Osteocyte (in vitro differentiated cells): Measurements from ENCODE around the gene CDK13. TPM values are rescaled to one million over a fixed set of nuclear protein-coding genes. Genes with fewer than 3 reads are reported as not detected.
"Not testable (repeated sequence)": the region's sequence is repeated elsewhere in the genome, so short reads cannot be mapped to it uniquely, and the experiment has no call there.

Source experiments
- DNase-seq: peaks from one replicate; pipeline ENCODE4 v3.0.0; 2021; ENCODE audit warnings: mixed read lengths; ENCODE audit not compliant: unreplicated experiment; ENCODE audit errors: extremely low spot score
- H3K27ac Mint-ChIP-seq: one replicate; pipeline ENCODE4 v1.8.0; 2021; ENCODE audit warnings: mild to moderate bottlenecking, mixed read lengths; ENCODE audit not compliant: unreplicated experiment
- H3K27me3 Mint-ChIP-seq: one replicate; pipeline ENCODE4 v1.8.0; 2021; ENCODE audit warnings: mixed read lengths; ENCODE audit not compliant: unreplicated experiment
- H3K36me3 Mint-ChIP-seq: one replicate; pipeline ENCODE4 v1.8.0; 2021; ENCODE audit warnings: mixed read lengths; ENCODE audit not compliant: unreplicated experiment
- H3K4me1 Mint-ChIP-seq: one replicate; pipeline ENCODE4 v1.8.0; 2021; ENCODE audit warnings: mixed read lengths; ENCODE audit not compliant: unreplicated experiment
- H3K4me3 Mint-ChIP-seq: one replicate; pipeline ENCODE4 v1.8.0; 2021; ENCODE audit warnings: mild to moderate bottlenecking, moderate library complexity, mixed read lengths; ENCODE audit not compliant: unreplicated experiment
- H3K9me3 Mint-ChIP-seq: one replicate; pipeline ENCODE4 v1.8.0; 2021; ENCODE audit warnings: mixed read lengths; ENCODE audit not compliant: unreplicated experiment
- CTCF ChIP-seq: fragments of 200-600 bp; sonication (generic); IDR thresholded peaks from 2 replicates; pipeline ENCODE4 v1.5.0; 2021; ENCODE audit warnings: antibody characterized with exemption, mild to moderate bottlenecking, moderate library complexity
- total RNA-seq: library from RNA; stranded (reverse); gene quantifications from 2 replicates; pipeline ENCODE4 v1.2.1, GENCODE V29; 2021

The CDK13 gene
- total RNA-seq, 1 donor from 2014 or later: 60.6 TPM

GRCh38 chr7:39910108-39910869, 39.8 kb upstream of the CDK13 start:
- peaks cover 4% of the 10 kb centered on the region for H3K4me1 Mint-ChIP-seq
- no peak overlapping the region for H3K27ac Mint-ChIP-seq
- H3K9me3 Mint-ChIP-seq: peaks cover 21% of the 10 kb centered on the region
- H3K27me3 Mint-ChIP-seq: peaks cover 31% of the 10 kb centered on the region
- TF ChIP-seq CTCF: no peak
- H3K4me3 Mint-ChIP-seq: no peak overlapping the region
- peak; percentile 70 for DNase-seq
- H3K36me3 Mint-ChIP-seq: no peaks in the 10 kb centered on the region

- Mint-ChIP-seq H3K27me3 (peaks cover 26% of the 10 kb centered on the region), H3K36me3 (no peaks in the 10 kb centered on the region), H3K9me3 (peaks cover 16% of the 10 kb centered on the region), H3K27ac (no peak overlapping the region), H3K4me1 (peaks cover 4% of the 10 kb centered on the region), H3K4me3 (no peak overlapping the region)
- peak; percentile 44 for DNase-seq
- no peak for TF ChIP-seq CTCF
Measured at GRCh38 chr7:39911167-39911566, 38.9 kb upstream of the CDK13 start.

GRCh38 chr7:39915847-39916246, 34.2 kb upstream of the CDK13 start:
- peaks cover 40% of the 10 kb centered on the region for H3K27me3 Mint-ChIP-seq
- not testable (repeated sequence) for H3K4me1 Mint-ChIP-seq, DNase-seq, H3K4me3 Mint-ChIP-seq, H3K9me3 Mint-ChIP-seq, H3K36me3 Mint-ChIP-seq, H3K27ac Mint-ChIP-seq

- H3K27me3 Mint-ChIP-seq: peaks cover 48% of the 10 kb centered on the region
- no peak overlapping the region for H3K27ac Mint-ChIP-seq
- no peak for TF ChIP-seq CTCF
- H3K9me3 Mint-ChIP-seq: no peaks in the 10 kb centered on the region
- peaks cover 4% of the 10 kb centered on the region for H3K4me1 Mint-ChIP-seq
- no peak overlapping the region for H3K4me3 Mint-ChIP-seq
- no peak for DNase-seq
- no peaks in the 10 kb centered on the region for H3K36me3 Mint-ChIP-seq
Measured at GRCh38 chr7:39919646-39920045, 30.4 kb upstream of the CDK13 start.

- TF ChIP-seq CTCF: no peak
- Mint-ChIP-seq H3K4me3 (no peak overlapping the region), H3K27ac (no peak overlapping the region), H3K36me3 (no peaks in the 10 kb centered on the region), H3K4me1 (no peaks in the 10 kb centered on the region), H3K9me3 (no peaks in the 10 kb centered on the region), H3K27me3 (peaks cover 49% of the 10 kb centered on the region)
- peak; percentile 36 for DNase-seq
Measured at GRCh38 chr7:39921506-39922175, 28.4 kb upstream of the CDK13 start.
